Stomach smooth muscle (tissue), 2 donors: ENCODE data around the gene CCL22.

Experiments used
- H3K27ac ChIP-seq: one replicate; pipeline ENCODE4 v1.7.0; 2013; ENCODE audit warnings: mild to moderate bottlenecking, low read length, inconsistent platforms
- H3K27me3 ChIP-seq, 2 donors: one replicate each; pipeline ENCODE4 v1.7.0; 2013; ENCODE audit warnings: low read length in 2 of 2; ENCODE audit not compliant: insufficient read depth in 2 of 2, control insufficient read depth in 1 of 2
- H3K36me3 ChIP-seq, 2 donors: one replicate each; pipeline ENCODE4 v1.7.0; 2013; ENCODE audit warnings: low read length in 2 of 2; ENCODE audit not compliant: control insufficient read depth in 2 of 2, insufficient read depth in 2 of 2
- H3K4me1 ChIP-seq: one replicate; pipeline ENCODE4 v1.7.0; 2013; ENCODE audit warnings: low read length; ENCODE audit not compliant: control insufficient read depth, insufficient read depth
- H3K4me3 ChIP-seq, 2 donors: one replicate each; pipeline ENCODE4 v1.7.0; 2013; ENCODE audit warnings: low read length in 2 of 2
- H3K9ac ChIP-seq, 2 donors: one replicate each; pipeline ENCODE4 v1.7.0; 2013; ENCODE audit warnings: low read length in 2 of 2, mild to moderate bottlenecking in 1 of 2
- H3K9me3 ChIP-seq, 2 donors: one replicate each; pipeline ENCODE4 v1.7.0; 2013; ENCODE audit warnings: low read length in 2 of 2; ENCODE audit not compliant: control insufficient read depth in 2 of 2
- donor health status: healthy.
- donor health status: Pancreatic carcinoma.

CCL22 gene

GRCh38 chr16:57376313-57376818, 17.8 kb downstream of the CCL22 start:
- Histone ChIP-seq H3K9ac (no peak overlapping the region), H3K9me3 (no peaks in the 10 kb centered on the region), H3K27me3 (peaks cover 0 to 3% of the 10 kb centered on the region in 2 donors), H3K4me1 (peaks cover 15% of the 10 kb centered on the region), H3K36me3 (peaks cover 0 to 4% of the 10 kb centered on the region in 2 donors), H3K4me3 (no peak overlapping the region), H3K27ac (no peak overlapping the region)

- H3K27me3 ChIP-seq: peaks cover 0 to 3% of the 10 kb centered on the region in 2 donors
- H3K9ac ChIP-seq: no peak overlapping the region
- H3K9me3 ChIP-seq: no peaks in the 10 kb centered on the region
- no peak overlapping the region for H3K4me3 ChIP-seq
- peaks cover 10% of the 10 kb centered on the region for H3K4me1 ChIP-seq
- H3K36me3 ChIP-seq: peaks cover 0 to 4% of the 10 kb centered on the region in 2 donors
- H3K27ac ChIP-seq: no peak overlapping the region
These were observed 18.7 kb downstream of the CCL22 start for GRCh38 chr16:57377080-57377841.

- Histone ChIP-seq H3K4me3 (no peak overlapping the region), H3K27me3 (no peaks in the 10 kb centered on the region), H3K36me3 (peaks cover 0 to 4% of the 10 kb centered on the region in 2 donors), H3K4me1 (peaks cover 14% of the 10 kb centered on the region), H3K27ac (no peak overlapping the region), H3K9me3 (no peaks in the 10 kb centered on the region), H3K9ac (no peak overlapping the region)
These were observed 21.0 kb downstream of the CCL22 start for GRCh38 chr16:57379579-57379978.

GRCh38 chr16:57380671-57381462, 22.3 kb downstream of the CCL22 start:
- Histone ChIP-seq H3K27ac (no peak overlapping the region), H3K27me3 (no peaks in the 10 kb centered on the region), H3K9ac (no peak overlapping the region), H3K4me3 (no peak overlapping the region), H3K4me1 (peaks cover 14% of the 10 kb centered on the region), H3K9me3 (no peaks in the 10 kb centered on the region), H3K36me3 (peaks cover 0 to 4% of the 10 kb centered on the region in 2 donors)

GRCh38 chr16:57381791-57382534, 23.4 kb downstream of the CCL22 start:
- Histone ChIP-seq H3K27me3 (no peaks in the 10 kb centered on the region), H3K4me1 (peaks cover 14% of the 10 kb centered on the region), H3K4me3 (no peak overlapping the region), H3K36me3 (peaks cover 0 to 4% of the 10 kb centered on the region in 2 donors), H3K9me3 (no peaks in the 10 kb centered on the region), H3K27ac (no peak overlapping the region), H3K9ac (no peak overlapping the region)

GRCh38 chr16:57382535-57383275, 24.1 kb downstream of the CCL22 start:
- no peaks in the 10 kb centered on the region for H3K9me3 ChIP-seq
- H3K27ac ChIP-seq: no peak overlapping the region
- H3K36me3 ChIP-seq: peaks cover 0 to 4% of the 10 kb centered on the region in 2 donors
- H3K4me1 ChIP-seq: peaks cover 11% of the 10 kb centered on the region
- H3K27me3 ChIP-seq: no peaks in the 10 kb centered on the region
- no peak overlapping the region for H3K9ac ChIP-seq
- no peak overlapping the region for H3K4me3 ChIP-seq

- H3K36me3 ChIP-seq: peaks cover 0 to 4% of the 10 kb centered on the region in 2 donors
- no peak overlapping the region for H3K4me3 ChIP-seq
- H3K9me3 ChIP-seq: no peaks in the 10 kb centered on the region
- peaks cover 11% of the 10 kb centered on the region for H3K4me1 ChIP-seq
- no peaks in the 10 kb centered on the region for H3K27me3 ChIP-seq
- H3K9ac ChIP-seq: no peak overlapping the region
- H3K27ac ChIP-seq: no peak overlapping the region
These were observed 25.0 kb downstream of the CCL22 start for GRCh38 chr16:57383276-57384247.

- Histone ChIP-seq H3K4me3 (no peak overlapping the region), H3K27ac (no peak overlapping the region), H3K36me3 (peaks cover 0 to 3% of the 10 kb centered on the region in 2 donors), H3K9me3 (no peaks in the 10 kb centered on the region), H3K9ac (no peak overlapping the region), H3K4me1 (peaks cover 11% of the 10 kb centered on the region), H3K27me3 (no peaks in the 10 kb centered on the region)
These were observed 25.9 kb downstream of the CCL22 start for GRCh38 chr16:57384248-57385070.

- H3K27ac ChIP-seq: no peak overlapping the region
- no peaks in the 10 kb centered on the region for H3K27me3 ChIP-seq
- no peaks in the 10 kb centered on the region for H3K36me3 ChIP-seq
- H3K9me3 ChIP-seq: no peaks in the 10 kb centered on the region
- peaks cover 11% of the 10 kb centered on the region for H3K4me1 ChIP-seq
- no peak overlapping the region for H3K9ac ChIP-seq
- no peak overlapping the region for H3K4me3 ChIP-seq
These were observed 26.5 kb downstream of the CCL22 start for GRCh38 chr16:57385083-57385482.
